Upper lobe of left lung (tissue), 4 donors: Measurements from ENCODE around the gene VTA1.

ENCODE experiments used
- CTCF ChIP-seq, 6 experiments: fragments of 450-650 bp in 4 of 6; fragments of 200-600 bp in 2 of 6; sonication (generic) in 2 of 6; IDR thresholded peaks; one replicate each; pipeline ENCODE4 v1.5.1; 2016 to 2019; ENCODE audit warnings: antibody characterized with exemption in 6 of 6
- POLR2A ChIP-seq, 4 donors: fragments of 450-650 bp; IDR thresholded peaks; one replicate each; pipeline ENCODE4 v1.5.1; 2016 to 2017; ENCODE audit warnings: antibody characterized with exemption in 4 of 4, mild to moderate bottlenecking in 2 of 4
- POLR2AphosphoS5 ChIP-seq, 2 donors: sonication (generic); formaldehyde crosslinking; IDR thresholded peaks; one replicate each; pipeline ENCODE4 v1.5.1; 2017; ENCODE audit warnings: antibody characterized with exemption in 2 of 2

GRCh38 chr6:142121342-142121741 lies 25.7 kb upstream of the VTA1 start:
- TF ChIP-seq POLR2AphosphoS5 (IDR thresholded peaks at IDR 0.05) (no peak), CTCF (IDR thresholded peaks at IDR 0.05) (no peak), POLR2A (IDR thresholded peaks at IDR 0.05) (no peak)
